Measurements from ENCODE around the gene RAB1B. TPM values are rescaled to one million over a fixed set of nuclear protein-coding genes. Genes with fewer than 3 reads are reported as not detected.
"Not testable (repeated sequence)": the region's sequence is repeated elsewhere in the genome, so short reads cannot be mapped to it uniquely, and the experiment has no call there.

The RAB1B gene
- total RNA-seq, 1 donor from 2014 or later, result 22.8 TPM

DNA sequence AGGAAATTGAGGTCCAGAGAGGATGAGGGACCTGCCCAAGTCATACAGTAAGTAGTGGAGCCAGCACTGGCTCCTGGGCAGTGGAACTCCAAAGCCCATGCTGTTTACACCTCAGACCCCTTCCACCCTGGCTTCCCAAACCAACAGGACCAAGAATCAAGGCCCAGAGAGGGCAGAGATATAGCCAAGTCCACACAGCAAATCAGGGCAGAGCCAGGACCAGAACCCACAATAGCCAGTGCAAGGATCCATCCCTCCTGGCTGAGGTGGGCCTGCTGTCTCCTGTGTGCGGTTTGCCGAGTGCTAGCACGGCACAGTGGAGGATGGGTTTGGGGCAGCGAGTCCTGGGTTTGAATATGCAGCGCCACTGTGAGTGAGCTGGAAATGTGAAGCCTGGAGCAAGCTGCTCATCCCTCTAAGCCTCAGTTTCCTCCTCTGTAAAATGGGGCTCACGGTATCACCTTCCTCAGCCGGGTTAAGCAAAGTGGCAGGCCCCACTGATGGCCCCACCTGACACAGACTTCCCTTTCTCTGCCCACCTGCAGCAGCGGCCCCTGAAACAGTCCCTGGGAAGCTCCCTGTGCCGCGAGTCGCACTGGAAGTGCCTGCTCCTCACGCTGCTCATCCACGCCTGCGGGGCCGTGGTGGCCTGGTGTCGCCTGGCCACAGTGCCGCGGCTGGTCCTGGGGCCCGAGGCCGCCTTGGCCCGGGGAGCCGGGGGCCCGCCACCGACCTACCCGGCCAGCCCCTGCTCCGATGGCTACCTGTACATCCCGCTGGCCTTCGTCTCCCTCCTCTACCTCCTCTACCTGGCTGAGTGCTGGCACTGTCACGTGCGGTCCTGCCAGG lies 25.6 kb downstream of the RAB1B start:
- FAIRE-seq, result no peak
- no peak for DNase-seq (ENCODE audit: low spot score in 2 of 2)

DNA sequence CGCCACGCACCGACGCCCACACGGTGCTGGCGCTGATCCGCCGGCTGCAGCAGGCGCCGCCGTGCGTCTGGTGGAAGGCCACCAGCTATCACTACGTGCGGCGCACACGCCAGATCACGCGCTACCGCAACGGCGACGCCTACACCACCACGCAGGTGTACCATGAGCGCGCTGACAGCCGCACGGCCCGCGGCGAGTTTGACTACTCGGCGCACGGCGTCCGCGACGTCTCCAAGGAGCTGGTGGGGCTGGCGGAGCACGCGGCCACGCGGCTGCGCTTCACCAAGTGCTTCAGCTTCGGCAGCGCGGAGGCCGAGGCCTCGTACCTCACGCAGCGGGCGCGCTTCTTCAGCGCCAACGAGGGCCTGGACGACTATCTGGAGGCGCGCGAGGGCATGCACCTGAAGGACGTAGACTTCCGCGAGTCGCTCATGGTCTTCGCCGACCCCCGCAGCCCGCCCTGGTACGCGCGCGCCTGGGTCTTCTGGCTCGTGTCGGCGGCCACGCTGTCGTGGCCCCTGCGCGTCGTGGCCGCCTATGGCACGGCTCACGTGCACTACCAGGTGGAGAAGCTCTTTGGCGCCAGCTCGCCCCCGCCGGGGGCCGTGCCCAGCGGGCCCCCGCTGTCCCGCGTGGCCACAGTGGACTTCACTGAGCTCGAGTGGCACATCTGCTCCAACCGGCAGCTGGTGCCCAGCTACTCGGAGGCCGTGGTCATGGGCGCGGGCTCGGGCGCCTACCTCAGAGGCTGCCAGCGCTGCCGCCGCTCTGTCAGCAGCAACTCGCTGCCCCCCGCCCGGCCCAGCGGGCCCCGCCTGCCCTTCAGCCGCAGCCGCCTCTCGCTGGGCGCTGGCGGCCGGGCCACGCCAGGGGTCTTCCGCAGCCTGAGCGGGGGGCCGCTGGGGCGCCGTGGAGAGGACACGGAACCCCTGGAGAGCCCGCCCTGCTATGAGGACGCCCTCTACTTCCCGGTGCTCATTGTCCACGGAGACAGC lies 26.5 kb downstream of the RAB1B start:
- DNase-seq (ENCODE audit: low spot score in 2 of 2) (no peak), FAIRE-seq (no peak)

DNA sequence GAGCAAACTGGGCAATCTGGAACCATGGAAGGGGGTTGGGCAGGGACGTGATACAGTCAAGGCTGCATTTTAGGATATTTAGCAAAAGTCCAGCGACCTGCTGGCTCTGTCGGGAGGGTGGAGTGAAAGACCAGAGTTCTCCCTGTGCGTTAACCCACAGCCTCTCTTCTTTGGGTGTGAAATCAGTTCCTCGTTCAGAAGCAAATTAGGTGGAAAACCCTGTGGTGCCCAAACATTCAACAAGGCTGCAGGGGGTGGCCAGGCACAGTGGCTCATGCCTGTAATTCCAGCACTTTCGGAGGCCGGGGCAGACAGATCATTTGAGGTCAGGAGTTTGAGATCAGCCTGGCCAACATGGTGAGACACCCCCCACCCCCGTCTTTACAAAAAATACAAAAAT lies 29.2 kb downstream of the RAB1B start:
- FAIRE-seq (no peak), DNase-seq (ENCODE audit: low spot score in 2 of 2) (no peak)

DNA sequence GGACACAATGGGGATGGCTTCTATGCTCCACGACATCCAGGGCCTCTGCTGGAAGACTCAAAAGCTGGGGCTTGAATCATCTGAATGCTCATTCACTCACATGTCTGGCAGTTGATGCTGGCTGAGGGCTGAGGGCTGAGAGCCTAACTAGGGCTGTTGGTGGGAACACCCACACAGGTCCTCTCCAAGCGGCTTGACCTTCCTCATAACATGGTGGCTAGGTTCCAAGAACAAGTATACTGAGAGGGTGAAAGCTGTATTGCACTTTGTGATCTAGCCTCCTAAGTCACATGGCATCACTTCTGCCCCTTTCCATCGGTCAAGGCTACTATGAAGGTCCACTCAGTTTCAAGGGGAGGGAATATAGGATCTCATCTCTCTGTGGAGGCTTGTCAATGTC lies 30.7 kb downstream of the RAB1B start:
- FAIRE-seq, result no peak

DNA sequence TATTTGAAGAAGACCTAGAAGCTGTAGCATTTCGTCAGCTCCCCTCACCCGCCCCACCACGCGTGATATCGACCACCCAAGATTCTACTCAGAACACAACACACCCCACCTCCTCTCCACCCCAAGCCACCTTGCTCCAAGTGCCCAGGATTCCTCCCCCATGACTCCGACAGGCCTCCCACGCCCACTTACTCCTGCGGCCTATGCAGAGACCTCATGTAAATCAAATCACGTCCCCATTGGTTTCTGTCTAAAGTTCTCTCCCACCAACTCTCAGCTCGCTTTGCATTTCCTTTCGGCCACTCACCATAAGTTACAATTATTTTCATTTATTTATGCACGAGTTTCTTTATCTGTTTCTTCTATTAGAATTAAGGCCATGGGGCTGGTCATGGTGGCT lies 34.2 kb downstream of the RAB1B start:
- no peak for FAIRE-seq

More for the DNA sequence above, 30.7 kb downstream of the RAB1B start:
- no peak for DNase-seq (ENCODE audit: low spot score in 2 of 2)

DNA sequence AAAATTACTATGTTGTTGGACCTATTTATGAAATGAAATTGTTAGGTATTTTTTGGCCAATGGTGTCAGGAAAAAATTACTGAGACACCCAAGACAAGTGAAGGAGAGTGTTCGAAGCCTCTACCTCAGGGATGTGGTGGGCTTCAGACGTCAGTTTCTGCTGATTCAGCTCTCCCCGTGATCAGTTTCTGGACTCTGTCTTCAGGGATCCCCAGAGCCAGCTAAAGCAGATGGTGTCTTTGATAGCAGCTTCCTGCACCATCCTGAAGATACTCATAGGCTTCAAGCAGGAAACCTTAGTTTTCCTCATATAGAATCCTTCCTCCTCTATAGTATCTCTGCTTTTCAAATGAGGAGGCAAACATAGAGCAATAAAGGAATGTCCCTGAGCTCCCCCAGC lies 41.0 kb downstream of the RAB1B start:
- FAIRE-seq, result no peak
- DNase-seq (ENCODE audit: low spot score in 2 of 2), result no peak

More for the DNA sequence above, 34.2 kb downstream of the RAB1B start:
- no peak for DNase-seq (ENCODE audit: low spot score in 2 of 2)

DNA sequence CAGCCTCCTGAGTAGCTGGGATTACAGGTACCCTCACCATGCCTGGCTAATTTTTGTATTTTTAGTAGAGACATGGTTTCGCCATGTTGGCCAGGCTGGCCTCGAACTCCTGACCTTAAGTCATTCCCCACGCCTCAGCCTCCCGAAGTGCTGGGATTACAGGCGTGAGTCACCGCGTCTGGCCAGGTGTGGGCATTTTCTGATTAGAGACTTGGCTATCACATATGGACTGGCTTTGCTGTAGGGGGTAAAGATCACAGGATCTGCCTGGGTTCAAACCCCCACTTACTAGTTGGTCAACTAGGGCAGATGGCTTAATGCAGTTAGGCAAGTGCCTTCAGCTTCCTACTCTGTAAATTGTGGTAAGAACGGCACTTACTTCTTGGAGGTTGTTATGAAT lies 41.9 kb downstream of the RAB1B start:
- DNase-seq (ENCODE audit: low spot score in 2 of 2), result no peak
- no peak for FAIRE-seq

DNA sequence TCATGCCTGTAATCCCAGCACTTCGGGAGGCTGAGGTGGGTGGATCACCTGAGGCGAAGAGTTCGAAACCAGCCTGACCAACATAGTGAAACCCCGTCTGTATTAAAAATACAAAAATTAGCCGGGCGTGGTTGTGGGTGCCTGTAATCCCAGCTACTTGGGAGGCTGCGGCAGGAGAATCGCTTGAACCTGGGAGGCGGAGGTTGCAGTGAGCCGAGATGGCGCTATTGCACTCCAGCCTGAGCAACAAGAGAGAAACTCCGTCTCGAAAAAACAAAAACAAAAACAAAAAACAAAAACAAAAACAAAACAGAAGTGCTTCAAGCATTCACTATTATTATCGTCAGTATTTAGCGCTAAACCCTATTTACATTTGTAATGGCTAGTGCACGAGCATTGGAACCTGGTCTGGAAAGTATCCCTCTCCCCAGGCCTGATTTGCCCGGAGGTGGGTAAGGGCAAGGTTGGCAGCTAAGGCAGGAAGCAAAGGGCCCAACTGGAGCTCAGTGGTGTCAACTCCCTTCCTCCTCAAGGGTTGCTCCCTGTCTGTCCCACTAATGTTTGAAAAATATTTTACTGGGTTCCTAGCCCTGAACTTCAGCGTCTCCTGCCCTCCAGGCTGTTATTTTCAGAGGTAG lies 42.5 kb downstream of the RAB1B start:
- not testable (repeated sequence) for FAIRE-seq; DNase-seq (ENCODE audit: low spot score in 2 of 2)

DNA sequence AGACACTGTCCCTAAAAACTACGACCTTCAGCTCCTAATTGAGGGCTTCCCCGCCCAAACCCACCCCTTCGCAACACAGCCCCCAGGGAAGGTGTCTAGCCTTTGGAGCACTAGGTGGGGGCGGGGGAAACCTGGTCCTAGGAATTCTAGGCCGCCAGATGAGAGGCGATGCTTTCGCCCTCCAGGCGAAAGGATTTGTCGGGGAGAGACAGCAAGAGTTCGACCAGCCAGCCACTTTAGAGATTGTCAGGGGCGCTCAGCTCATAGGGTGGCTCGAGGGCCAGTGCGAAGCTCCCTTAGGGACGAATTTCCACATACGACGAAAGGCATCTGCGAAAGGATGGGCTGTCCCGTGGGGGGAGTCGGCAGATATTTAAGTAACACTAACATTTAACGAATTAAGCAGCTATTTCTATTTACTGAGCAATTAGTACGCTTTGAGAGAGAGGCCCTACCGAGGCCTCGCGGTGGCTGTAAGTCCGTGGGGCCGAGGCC lies 43.1 kb downstream of the RAB1B start:
- FAIRE-seq (no peak), DNase-seq (ENCODE audit: low spot score in 2 of 2) (no peak)

DNA sequence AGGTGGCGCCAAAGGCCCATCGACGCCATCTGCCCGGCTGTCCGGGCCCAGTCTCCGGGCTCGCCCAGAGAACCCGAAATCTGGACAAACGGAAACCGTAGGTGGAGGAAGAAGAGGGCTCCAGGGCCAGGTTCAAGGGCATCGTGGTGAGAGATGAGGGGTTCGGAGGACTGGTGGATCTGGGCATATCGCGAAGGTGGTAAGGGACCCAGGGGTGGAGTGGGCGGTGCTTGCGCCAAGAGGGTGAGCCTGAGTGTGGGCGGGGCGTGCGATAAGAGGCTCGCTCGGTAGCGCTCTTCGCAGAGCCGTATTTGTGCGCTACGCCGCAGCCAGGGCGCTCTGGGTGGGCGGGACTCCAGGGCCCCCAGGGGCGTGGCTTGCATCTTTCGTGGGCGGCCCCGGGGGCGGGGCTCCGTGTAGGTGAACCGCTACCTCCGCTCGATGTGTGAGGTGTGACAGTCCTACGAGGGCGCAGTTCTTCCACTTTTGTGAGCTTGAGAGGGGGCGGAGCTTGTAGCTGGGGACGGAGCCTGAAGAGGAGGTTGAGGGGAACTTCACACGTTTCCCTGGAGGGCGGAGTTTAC lies 43.6 kb downstream of the RAB1B start:
- FAIRE-seq (no peak), DNase-seq (ENCODE audit: low spot score in 2 of 2) (peak; percentile 79 to 81)

DNA sequence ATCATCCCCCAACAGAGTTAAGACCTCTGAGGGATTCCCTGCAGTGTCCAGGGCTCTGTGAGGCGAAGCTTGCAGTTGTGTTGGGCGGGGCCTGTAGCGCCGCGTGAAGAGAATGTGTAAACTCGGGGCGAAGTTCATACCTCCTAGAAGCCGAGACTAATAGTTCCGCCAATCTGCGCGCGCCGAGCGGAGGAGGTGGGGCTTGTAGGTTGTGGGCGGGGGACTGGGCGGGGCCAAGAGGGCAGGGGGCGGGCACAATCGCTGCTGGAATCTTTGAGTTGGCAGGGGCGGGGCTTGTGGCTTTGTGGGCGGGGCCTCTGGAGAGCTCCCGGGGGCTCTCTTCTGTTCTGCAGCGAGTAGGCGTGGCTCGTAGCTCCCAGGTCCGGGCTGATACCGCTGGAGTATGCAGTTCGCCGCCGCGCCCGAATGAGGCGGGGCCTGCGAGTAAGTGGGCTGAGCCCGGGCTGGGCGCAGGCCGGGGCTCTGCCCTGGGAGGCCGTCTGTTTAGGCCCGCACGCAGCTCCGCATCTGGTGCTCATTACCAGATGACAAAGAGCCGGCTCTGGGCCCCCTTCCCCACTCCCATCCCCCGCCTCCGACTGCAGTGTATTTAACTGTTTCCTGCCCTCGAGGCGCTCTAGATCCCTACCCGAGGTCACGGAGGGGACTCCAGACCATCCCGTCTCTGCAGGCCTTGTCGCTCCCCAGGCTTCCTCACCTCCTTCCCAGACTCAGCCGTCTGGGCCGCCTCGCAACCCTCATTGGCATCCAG lies 44.3 kb downstream of the RAB1B start:
- FAIRE-seq, result no peak
- DNase-seq (ENCODE audit: low spot score in 2 of 2), result peak; percentile 91 to 98

DNA sequence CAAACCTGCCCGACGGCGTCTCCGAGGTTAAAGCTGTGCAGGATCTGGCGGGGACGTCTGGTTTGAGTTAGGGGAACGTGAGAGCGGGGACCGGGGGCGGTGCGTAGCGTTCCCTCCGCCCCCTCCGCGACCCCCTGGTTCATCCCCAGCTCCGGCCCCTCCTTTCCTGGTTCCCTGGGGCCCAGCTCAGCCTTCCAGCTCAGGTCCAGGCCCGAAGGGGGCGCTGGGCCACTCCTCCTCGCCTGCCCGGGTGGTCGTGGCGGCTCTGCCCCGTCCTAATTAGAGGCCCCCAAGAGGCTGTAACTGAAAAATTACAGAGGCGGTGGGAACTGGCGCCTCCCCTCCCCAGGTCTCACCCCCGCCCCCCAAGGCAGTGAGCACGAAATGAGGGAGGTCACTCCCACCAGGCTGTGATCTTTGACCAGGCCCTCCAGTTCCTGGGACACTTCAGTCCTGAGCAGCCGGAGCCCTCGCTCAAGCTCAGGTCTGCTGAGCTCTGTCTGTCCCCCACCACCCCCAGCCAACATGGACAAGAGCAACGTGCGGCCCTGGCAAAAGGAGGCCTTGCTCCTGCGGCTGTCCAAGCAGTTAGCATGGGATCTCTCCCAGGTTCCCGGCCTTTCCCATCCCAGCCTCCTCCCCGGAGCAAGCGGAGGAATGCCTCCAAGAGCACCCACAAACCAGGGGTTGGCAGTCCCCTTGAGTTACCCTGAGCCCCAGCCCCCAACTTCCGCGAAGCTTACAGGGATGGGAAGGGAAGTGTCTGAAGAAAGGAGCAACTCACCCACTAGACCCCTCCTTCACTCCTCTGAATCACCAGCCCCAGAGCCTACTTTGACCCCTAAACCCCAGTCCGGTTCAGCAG lies 45.1 kb downstream of the RAB1B start:
- no peak for FAIRE-seq
- DNase-seq (ENCODE audit: low spot score in 2 of 2), result no peak

DNA sequence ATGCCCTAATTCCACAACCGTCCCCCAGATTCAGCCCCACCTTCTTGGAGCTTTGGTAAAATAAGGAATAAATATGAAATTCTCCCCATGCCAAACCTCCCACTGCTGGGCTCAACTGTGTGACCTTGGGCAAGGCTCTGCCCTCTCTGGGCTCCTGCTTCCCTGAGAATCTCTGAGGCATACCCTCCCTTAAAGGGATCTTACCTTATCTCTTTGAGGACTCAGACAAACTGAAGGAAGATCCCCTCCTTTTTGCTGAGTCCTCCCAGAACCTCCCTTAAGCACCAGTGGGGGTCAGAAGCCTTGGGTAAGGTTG lies 45.7 kb downstream of the RAB1B start:
- DNase-seq (ENCODE audit: low spot score in 2 of 2) (no peak), FAIRE-seq (no peak)

DNA sequence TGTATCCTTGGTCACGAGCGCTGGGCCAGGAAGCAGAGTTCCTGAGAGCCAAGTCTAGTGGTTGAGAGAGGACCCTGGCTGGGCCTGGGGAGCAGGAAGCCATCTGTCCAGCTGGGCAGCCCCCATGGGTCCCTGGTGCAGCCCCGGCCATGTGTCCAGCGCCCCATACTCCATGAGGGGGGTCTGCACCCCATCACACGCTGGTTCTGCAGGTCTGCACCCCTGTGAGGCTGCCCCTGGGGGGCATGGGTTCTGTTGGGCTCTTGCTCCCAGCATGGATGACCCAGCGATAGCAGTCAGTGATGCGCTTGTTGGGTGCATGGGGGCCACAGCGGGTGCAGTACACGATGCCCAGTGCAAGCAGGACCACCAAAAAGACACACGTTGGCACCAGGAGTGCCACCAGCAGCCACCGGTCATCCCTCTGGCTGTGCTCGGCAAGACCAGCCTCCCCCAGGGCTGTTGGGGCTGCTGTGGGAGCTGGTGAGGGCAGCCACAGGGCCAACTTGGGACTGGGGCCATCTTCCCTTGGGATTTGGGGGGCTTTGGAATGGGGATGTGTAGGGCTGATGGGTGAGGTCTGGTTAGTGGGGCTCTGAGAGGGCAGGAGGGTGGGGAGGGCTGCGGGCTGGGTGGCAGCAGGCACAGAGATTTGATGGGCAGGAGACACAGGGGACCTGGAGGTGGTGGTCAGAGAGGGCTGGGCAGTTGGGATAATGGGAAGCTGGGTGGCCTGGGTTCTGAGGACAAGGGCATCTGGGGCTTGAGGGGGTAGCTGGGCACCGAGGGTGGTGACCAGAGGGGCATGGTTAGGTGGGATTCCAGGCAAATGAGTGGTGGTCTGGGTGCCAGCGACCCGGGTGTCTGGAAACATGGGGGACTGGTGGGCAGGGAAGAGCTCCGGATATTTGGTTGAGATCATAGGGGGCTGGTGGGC lies 46.4 kb downstream of the RAB1B start:
- DNase-seq (ENCODE audit: low spot score in 2 of 2) (no peak), FAIRE-seq (no peak)

DNA sequence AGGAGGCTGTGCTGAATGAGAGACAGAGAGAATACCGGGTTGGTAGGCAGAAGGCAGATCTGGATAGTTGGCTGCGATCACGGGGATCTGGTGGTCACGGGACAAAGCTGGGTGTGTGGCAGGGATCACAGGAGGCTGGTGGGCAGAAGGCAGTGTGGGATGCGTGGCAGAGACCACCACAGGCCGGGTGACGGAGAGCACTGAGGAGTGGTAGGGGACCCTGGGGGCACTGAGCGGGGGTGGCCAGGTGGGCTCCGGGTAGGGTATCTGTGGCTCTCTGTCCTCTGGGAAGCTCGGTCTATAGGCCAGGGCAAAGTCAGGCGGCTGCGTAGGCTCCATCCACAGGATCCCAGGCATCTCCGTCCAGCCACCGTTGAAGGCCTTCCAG lies 47.1 kb downstream of the RAB1B start:
- DNase-seq (ENCODE audit: low spot score in 2 of 2), result no peak
- no peak for FAIRE-seq

DNA sequence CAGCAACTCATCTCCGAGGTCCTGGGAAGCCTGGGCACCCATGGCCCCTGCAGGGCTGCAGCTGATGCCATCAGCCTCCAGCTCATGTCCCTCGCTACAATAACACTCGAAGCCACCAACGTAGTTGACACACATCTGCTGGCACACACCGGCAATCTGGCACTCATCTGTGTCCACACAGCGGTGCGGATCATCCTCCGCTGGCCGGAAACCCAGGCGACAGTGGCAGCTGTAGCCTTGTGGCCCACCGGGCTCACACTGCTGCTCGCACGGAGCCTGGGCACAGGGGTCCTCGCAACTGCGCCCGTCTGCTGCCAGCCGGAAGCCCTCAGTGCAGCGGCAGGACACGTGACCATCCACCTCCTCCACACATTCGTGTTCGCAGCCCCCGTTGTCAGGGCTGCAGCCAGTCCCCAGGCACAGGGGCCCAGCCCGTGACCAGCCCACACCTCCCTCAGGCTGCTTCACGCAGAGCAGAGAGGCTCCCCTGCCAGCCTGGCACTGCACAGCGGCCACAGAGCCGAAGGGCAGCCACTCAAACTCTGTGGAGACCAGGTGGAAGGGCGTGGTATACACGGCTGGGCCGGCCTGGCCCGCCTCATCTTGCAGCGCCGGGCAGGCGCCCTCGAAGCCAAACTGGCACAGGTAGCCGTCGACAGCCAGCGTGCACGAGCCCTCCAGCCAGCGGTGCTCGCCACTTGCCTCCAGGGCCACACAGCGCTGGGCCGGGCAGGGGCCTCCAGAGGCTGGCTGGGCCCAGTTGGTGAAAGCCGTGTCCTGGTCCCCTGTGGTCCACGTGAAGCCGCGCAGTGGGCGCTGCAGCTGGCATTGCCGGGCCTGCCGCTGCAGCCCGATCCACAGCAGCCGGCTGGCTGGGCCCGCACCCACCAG lies 47.7 kb downstream of the RAB1B start:
- DNase-seq (ENCODE audit: low spot score in 2 of 2) (no peak), FAIRE-seq (no peak)

DNA sequence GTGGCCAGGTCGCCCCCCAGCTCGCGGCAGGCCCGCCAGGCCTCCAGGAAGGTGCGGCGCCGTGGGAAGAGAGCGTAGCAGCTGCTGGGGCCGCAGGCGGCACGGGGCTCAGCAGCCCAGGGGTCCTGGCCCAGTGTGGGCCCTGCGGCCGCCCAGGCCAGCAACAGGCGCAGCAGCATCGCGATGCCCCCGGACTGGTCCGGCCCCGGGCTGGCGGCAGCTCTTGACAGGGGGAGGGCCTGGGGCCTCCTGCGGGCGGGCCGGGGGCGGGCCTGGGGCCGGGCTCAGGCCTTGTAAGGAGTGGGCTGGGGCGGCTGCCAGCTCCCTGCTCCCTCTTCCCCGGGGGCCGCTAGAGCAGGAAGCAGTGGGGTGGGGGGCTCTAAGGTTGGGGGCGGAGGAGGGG lies 48.4 kb downstream of the RAB1B start, which contains the start of gene CD248:
CD248 (minus strand) TSS at position 196 of the 403 bp plus-strand sequence; CDS start at position 179, 17 bp downstream.
- DNase-seq (ENCODE audit: low spot score in 2 of 2) (peak in 1 of 2 donors; percentile 58), FAIRE-seq (no peak)
